ENCODE measurements around the gene TMBIM4. TPM values are rescaled to one million over a fixed set of nuclear protein-coding genes. Genes with fewer than 3 reads are reported as not detected.

Gene TMBIM4
- total RNA-seq, 1 experiment from 2014 or later, result 115 TPM

- peaks cover 10% of the 10 kb centered on the region; the same call in 1 of the 2 replicates for H3K4me1 ChIP-seq (ENCODE audit: control insufficient read depth, insufficient read depth, low read length)
- TF ChIP-seq SIN3A (IDR thresholded peaks at IDR 0.05; ENCODE audit: borderline replicate concordance, insufficient read depth, low read depth, low read length), result no peak
- TF ChIP-seq, protein P1, sequence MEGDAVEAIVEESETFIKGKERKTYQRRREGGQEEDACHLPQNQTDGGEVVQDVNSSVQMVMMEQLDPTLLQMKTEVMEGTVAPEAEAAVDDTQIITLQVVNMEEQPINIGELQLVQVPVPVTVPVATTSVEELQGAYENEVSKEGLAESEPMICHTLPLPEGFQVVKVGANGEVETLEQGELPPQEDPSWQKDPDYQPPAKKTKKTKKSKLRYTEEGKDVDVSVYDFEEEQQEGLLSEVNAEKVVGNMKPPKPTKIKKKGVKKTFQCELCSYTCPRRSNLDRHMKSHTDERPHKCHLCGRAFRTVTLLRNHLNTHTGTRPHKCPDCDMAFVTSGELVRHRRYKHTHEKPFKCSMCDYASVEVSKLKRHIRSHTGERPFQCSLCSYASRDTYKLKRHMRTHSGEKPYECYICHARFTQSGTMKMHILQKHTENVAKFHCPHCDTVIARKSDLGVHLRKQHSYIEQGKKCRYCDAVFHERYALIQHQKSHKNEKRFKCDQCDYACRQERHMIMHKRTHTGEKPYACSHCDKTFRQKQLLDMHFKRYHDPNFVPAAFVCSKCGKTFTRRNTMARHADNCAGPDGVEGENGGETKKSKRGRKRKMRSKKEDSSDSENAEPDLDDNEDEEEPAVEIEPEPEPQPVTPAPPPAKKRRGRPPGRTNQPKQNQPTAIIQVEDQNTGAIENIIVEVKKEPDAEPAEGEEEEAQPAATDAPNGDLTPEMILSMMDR (IDR thresholded peaks at IDR 0.05), result peak; percentile 88
- DNase-seq (ENCODE audit: low read depth, low spot score) (peak; percentile 57), ATAC-seq (peak; percentile 91)
- H3K36me3 ChIP-seq (ENCODE audit: control insufficient read depth, insufficient read depth, low read length), result no peaks in the 10 kb centered on the region
- in situ Hi-C loops (cut with HindIII; ENCODE audit: low pct_unique_long_range_greater_than_20kb, low sequenced_read_pairs) (no loop called here), intact Hi-C loops (cut with micrococcal nuclease; ENCODE audit: unreplicated experiment) (loop anchor here (5.0 to 10.0 kb wide), 3 partner anchors 190 to 783 kb away; no protein-coding TSS in a partner anchor)
- ChIA-PET CTCF (interaction anchor here (0.5 to 0.7 kb wide), 3 partner anchors 612 to 1186 kb away, joined by 3 to 13 read pairs (median 8); no protein-coding TSS in a partner anchor), POLR2A (no interaction called here)
- no peaks in the 10 kb centered on the region for H3K27me3 ChIP-seq (ENCODE audit: control insufficient read depth, insufficient read depth, low read length)
- BruUV-seq (replicated peaks), result no TSS peak
- H3K9me3 ChIP-seq (ENCODE audit: control insufficient read depth, insufficient read depth, low read depth, low read length), result peaks cover 10% of the 10 kb centered on the region; the same call in 1 of the 2 replicates
- no peak overlapping the region for H3K4me3 ChIP-seq (ENCODE audit: low read depth in 2 of 2, low read length in 2 of 2)
- H3K27ac ChIP-seq (ENCODE audit: low read length), result peak overlapping the region; percentile 69; the same call in 1 of the 2 replicates
These were observed 82.3 kb downstream of the TMBIM4 start for GRCh38 chr12:66087365-66087943.

DNA sequence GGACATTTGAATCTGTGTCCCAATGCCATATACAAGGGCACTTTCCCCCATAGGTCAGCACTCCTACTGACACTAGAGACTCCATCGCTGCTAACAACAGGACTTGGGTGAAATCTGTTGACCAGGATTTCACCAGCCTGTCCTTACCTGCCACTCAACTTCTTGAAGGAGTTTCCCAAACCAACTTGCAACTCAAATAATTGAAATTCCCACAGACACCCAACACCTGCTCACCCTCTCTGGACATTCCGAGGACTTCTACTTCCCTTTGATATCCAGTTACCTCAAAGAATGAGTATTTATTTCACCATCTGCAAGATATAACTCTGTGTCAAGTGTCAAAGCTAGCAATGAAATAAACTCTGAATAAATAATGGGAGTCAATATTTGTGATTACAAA lies 83.8 kb downstream of the TMBIM4 start:
- peaks cover 10% of the 10 kb centered on the region; the same call in 1 of the 2 replicates for H3K9me3 ChIP-seq (ENCODE audit: control insufficient read depth, insufficient read depth, low read depth, low read length)
- H3K27me3 ChIP-seq (ENCODE audit: control insufficient read depth, insufficient read depth, low read length), result no peaks in the 10 kb centered on the region
- TF ChIP-seq REST (IDR thresholded peaks at IDR 0.05; ENCODE audit: insufficient read depth in 1 of 2, low read depth in 2 of 2, low read length in 1 of 2) (no peak), POLR2AphosphoS5 (IDR thresholded peaks at IDR 0.05; ENCODE audit: low read depth, low read length) (no peak), TCF7L2 (IDR thresholded peaks at IDR 0.05; ENCODE audit: low read depth, low read length) (no peak), SIN3A (IDR thresholded peaks at IDR 0.05; ENCODE audit: borderline replicate concordance, insufficient read depth, low read depth, low read length) (no peak)
- TF ChIP-seq, protein P1 (IDR thresholded peaks at IDR 0.05), result no peak
- peaks cover 10% of the 10 kb centered on the region; the same call in 1 of the 2 replicates for H3K4me1 ChIP-seq (ENCODE audit: control insufficient read depth, insufficient read depth, low read length)
- no TSS peak for BruUV-seq (replicated peaks)
- ChIA-PET POLR2A (no interaction called here), CTCF (no interaction called here)
- intact Hi-C loops (cut with micrococcal nuclease; ENCODE audit: unreplicated experiment) (loop anchor here (5.0 to 10.0 kb wide), 3 partner anchors 189 to 781 kb away; no protein-coding TSS in a partner anchor), in situ Hi-C loops (cut with HindIII; ENCODE audit: low pct_unique_long_range_greater_than_20kb, low sequenced_read_pairs) (no loop called here)
- no peak for ATAC-seq
- peak overlapping the region; percentile 69; the same call in 1 of the 2 replicates for H3K27ac ChIP-seq (ENCODE audit: low read length)
- no peaks in the 10 kb centered on the region for H3K36me3 ChIP-seq (ENCODE audit: control insufficient read depth, insufficient read depth, low read length)
- H3K4me3 ChIP-seq (ENCODE audit: low read depth in 2 of 2, low read length in 2 of 2), result no peak overlapping the region
- DNase-seq (ENCODE audit: low read depth, low spot score), result no peak

Other genes starting within 250 kb of the TMBIM4 start
- gene LLPH, start 39.2 kb downstream of the TMBIM4 start, total RNA-seq (2021; ENCODE audit: unreplicated experiment), result 40.5 TPM
- gene IRAK3, start 19.2 kb upstream of the TMBIM4 start, total RNA-seq (2021; ENCODE audit: unreplicated experiment), result 2.4 TPM
- 4.9 TPM for gene HELB, start 132.5 kb upstream of the TMBIM4 start, total RNA-seq (2021; ENCODE audit: unreplicated experiment)